IMR-90 (cell line): ENCODE results near the gene RFX5. TPM values are rescaled to one million over a fixed set of nuclear protein-coding genes. Genes with fewer than 3 reads are reported as not detected.
A peak's percentile ranks its signal among the peaks of the same experiment; 100 is the strongest.

Experiments used
- ATAC-seq: fragments of 200-7000 bp; cut with Tn5 transposase; 2 replicates; pipeline ENCODE4 v1.9.1; 2020; ENCODE audit warnings: low read depth, mild to moderate bottlenecking, moderate library complexity
- BruUV-seq: library from RNA; stranded (reverse); fragments of 400-500 nt; replicated peaks from 2 replicates; lab custom pipeline; 2021; lab: Mats Ljungman, UMichigan
- CTCF ChIA-PET: fragments of 300-600 bp; formaldehyde crosslinking; extraction: SDS; loops from one replicate; lab custom pipeline; 2021; ENCODE audit warnings: antibody characterized with exemption; lab: Yijun Ruan, JAX
- POLR2A ChIA-PET: fragments of 300-600 bp; sonication (Branson Sonifier 250); formaldehyde crosslinking; loops from one replicate; lab custom pipeline; 2022; ENCODE audit warnings: antibody characterized with exemption; ENCODE audit not compliant: unreplicated experiment; lab: Charles Lee
- DNase-seq: peaks from one replicate; pipeline ENCODE4 v3.0.0; 2013
- H2AFZ ChIP-seq: replicated peaks from 2 replicates; pipeline ENCODE3; 2013; ENCODE audit warnings: low read length, mild to moderate bottlenecking; ENCODE audit not compliant: poor library complexity
- H2AK5ac ChIP-seq: 2 replicates; pipeline ENCODE4 v1.6.1; 2013; ENCODE audit warnings: low read depth, low read length, inconsistent platforms
- H2AK9ac ChIP-seq: replicated peaks from 2 replicates; pipeline ENCODE3; 2013; ENCODE audit warnings: mild to moderate bottlenecking, low read depth, low read length, moderate library complexity; ENCODE audit not compliant: poor library complexity
- H2BK120ac ChIP-seq: 2 replicates; pipeline ENCODE4 v1.6.1; 2013; ENCODE audit warnings: low read depth, low read length, inconsistent platforms
- H2BK15ac ChIP-seq: 3 replicates; pipeline ENCODE4 v1.6.1; 2013; ENCODE audit warnings: low read depth, low read length, inconsistent platforms
- H2BK20ac ChIP-seq: 2 replicates; pipeline ENCODE4 v1.6.1; 2013; ENCODE audit warnings: low read depth, mild to moderate bottlenecking, inconsistent platforms, low read length, moderate library complexity
- H2BK5ac ChIP-seq: 2 replicates; pipeline ENCODE4 v1.6.1; 2013; ENCODE audit warnings: mild to moderate bottlenecking, low read depth, low read length, inconsistent platforms; ENCODE audit not compliant: poor library complexity, severe bottlenecking
- H3K14ac ChIP-seq: replicated peaks from 2 replicates; pipeline ENCODE4 v1.6.1; 2013; ENCODE audit warnings: low read depth, low read length, inconsistent platforms
- H3K18ac ChIP-seq: 2 replicates; pipeline ENCODE4 v1.6.1; 2013; ENCODE audit warnings: low read depth, low read length, control low read depth
- H3K23ac ChIP-seq: 2 replicates; pipeline ENCODE4 v1.6.1; 2013; ENCODE audit warnings: low read depth, low read length, inconsistent platforms
- H3K27ac ChIP-seq: 2 replicates; pipeline ENCODE4 v1.5.1; 2013; ENCODE audit warnings: mild to moderate bottlenecking, control low read depth, low read length; ENCODE audit not compliant: insufficient read depth
- H3K27me3 ChIP-seq: 2 replicates; pipeline ENCODE4 v1.6.1; 2013; ENCODE audit warnings: low read length; ENCODE audit not compliant: control insufficient read depth, insufficient read depth
- H3K36me3 ChIP-seq: 2 replicates; pipeline ENCODE4 v1.6.1; 2013; ENCODE audit warnings: low read length, mixed read lengths; ENCODE audit not compliant: control insufficient read depth, insufficient read depth
- H3K4ac ChIP-seq: 2 replicates; pipeline ENCODE4 v1.6.1; 2013; ENCODE audit warnings: low read depth, low read length, inconsistent platforms
- H3K4me1 ChIP-seq: 2 replicates; pipeline ENCODE4 v1.6.1; 2013; ENCODE audit warnings: low read length, mixed read lengths; ENCODE audit not compliant: control insufficient read depth, insufficient read depth
- H3K4me2 ChIP-seq: 2 replicates; pipeline ENCODE4 v1.6.1; 2013; ENCODE audit warnings: low read depth, mild to moderate bottlenecking, control low read depth, low read length, moderate library complexity
- H3K4me3 ChIP-seq: 2 replicates; pipeline ENCODE4 v1.5.1; 2013; ENCODE audit warnings: low read depth, mild to moderate bottlenecking, control low read depth, low read length, moderate library complexity; ENCODE audit not compliant: insufficient read depth
- H3K56ac ChIP-seq: 2 replicates; pipeline ENCODE4 v1.6.1; 2013; ENCODE audit warnings: low read length, inconsistent platforms; ENCODE audit not compliant: insufficient read depth; ENCODE audit errors: extremely low read depth
- H3K79me1 ChIP-seq, 2 experiments: 2 replicates each; pipeline ENCODE4 v1.6.1; 2013; ENCODE audit warnings: low read length in 2 of 2, inconsistent platforms in 1 of 2, low read depth in 1 of 2
- H3K9ac ChIP-seq: 2 replicates; pipeline ENCODE4 v1.6.1; 2013; ENCODE audit warnings: low read depth, low read length, control low read depth
- H3K9me1 ChIP-seq: 2 replicates; pipeline ENCODE4 v1.6.1; 2013; ENCODE audit warnings: low read length, inconsistent platforms; ENCODE audit not compliant: insufficient read depth
- H3K9me3 ChIP-seq: 2 replicates; pipeline ENCODE4 v1.6.1; 2013; ENCODE audit warnings: low read length; ENCODE audit not compliant: control insufficient read depth, insufficient read depth
- H4K20me1 ChIP-seq: 2 replicates; pipeline ENCODE4 v1.6.1; 2013; ENCODE audit warnings: low read length, inconsistent platforms; ENCODE audit not compliant: insufficient read depth
- H4K5ac ChIP-seq: 2 replicates; pipeline ENCODE4 v1.6.1; 2013; ENCODE audit warnings: mild to moderate bottlenecking, low read depth, low read length, control low read depth
- H4K8ac ChIP-seq, 2 experiments: 2 replicates each; pipeline ENCODE4 v1.6.1; 2013; ENCODE audit warnings: low read depth in 2 of 2, low read length in 2 of 2, control low read depth in 1 of 2, inconsistent platforms in 1 of 2
- H4K91ac ChIP-seq: 2 replicates; pipeline ENCODE4 v1.6.1; 2013; ENCODE audit warnings: low read depth, low read length, inconsistent platforms; ENCODE audit not compliant: insufficient read depth
- BHLHE40 ChIP-seq: fragments of 150-350 bp; IDR thresholded peaks from 2 replicates; pipeline ENCODE4 v1.6.1; 2016; ENCODE audit warnings: mild to moderate bottlenecking, low read depth, low read length
- CEBPB ChIP-seq: IDR thresholded peaks from 2 replicates; pipeline ENCODE4 v1.6.1; 2012; ENCODE audit warnings: low read depth, low read length, improper control_type of control experiment
- CHD1 ChIP-seq: IDR thresholded peaks from 2 replicates; pipeline ENCODE4 v1.6.1; 2012; ENCODE audit warnings: low read depth, low read length, improper control_type of control experiment
- CTCF ChIP-seq: conservative IDR thresholded peaks from 2 replicates; pipeline ENCODE4 v1.5.1; 2012; ENCODE audit warnings: mild to moderate bottlenecking, low read depth, low read length, improper control_type of control experiment
- ELK1 ChIP-seq: fragments of 150-350 bp; IDR thresholded peaks from 2 replicates; pipeline ENCODE4 v1.6.1; 2016; ENCODE audit warnings: low read depth, mild to moderate bottlenecking, low read length, moderate library complexity, borderline replicate concordance
- MAFK ChIP-seq: IDR thresholded peaks from 2 replicates; pipeline ENCODE4 v1.6.1; 2012; ENCODE audit warnings: low read depth, low read length, improper control_type of control experiment
- MAZ ChIP-seq: IDR thresholded peaks from 2 replicates; pipeline ENCODE4 v1.6.1; 2012; ENCODE audit warnings: low read depth, mild to moderate bottlenecking, low read length, improper control_type of control experiment, moderate library complexity, borderline replicate concordance
- MXI1 ChIP-seq: IDR thresholded peaks from 2 replicates; pipeline ENCODE4 v1.6.1; 2012; ENCODE audit warnings: low read depth, mild to moderate bottlenecking, low read length, moderate library complexity, borderline replicate concordance
- NFE2L2 ChIP-seq: fragments of 150-350 bp; IDR thresholded peaks from 2 replicates; pipeline ENCODE4 v1.6.1; 2016; ENCODE audit warnings: low read depth, mild to moderate bottlenecking, low read length
- RAD21 ChIP-seq: IDR thresholded peaks from 2 replicates; pipeline ENCODE4 v1.6.1; 2012; ENCODE audit warnings: low read length, improper control_type of control experiment
- RCOR1 ChIP-seq: IDR thresholded peaks from 2 replicates; pipeline ENCODE4 v1.6.1; 2012; ENCODE audit warnings: mild to moderate bottlenecking, low read length, improper control_type of control experiment; ENCODE audit not compliant: insufficient replicate concordance
- SMC3 ChIP-seq: fragments of 150-350 bp; IDR thresholded peaks from 2 replicates; pipeline ENCODE4 v1.6.1; 2016; ENCODE audit warnings: low read depth, mild to moderate bottlenecking, antibody characterized with exemption, low read length, moderate library complexity
- USF2 ChIP-seq: fragments of 150-350 bp; IDR thresholded peaks from 2 replicates; pipeline ENCODE4 v1.6.1; 2017; ENCODE audit warnings: mild to moderate bottlenecking, antibody characterized with exemption, low read length, low read depth
- WGBS, 2 experiments: methylation state at CpG; one replicate each; pipeline versions ENCODE4 v1.1.5 to v1.1.7; 2013; ENCODE audit warnings: missing lambda C conversion rate in 2 of 2; ENCODE audit not compliant: insufficient read length in 1 of 2; ENCODE audit errors: extremely low coverage in 2 of 2; 5-methylcytosine and 5-hydroxymethylcytosine counted together
- dilution Hi-C: fragments of 300-500 bp; cut with HindIII; formaldehyde crosslinking; loops from one replicate; pipeline ENCODE4 v1.14.3; 2018; ENCODE audit warnings: low sequenced_read_pairs; ENCODE audit not compliant: unreplicated experiment
- in situ Hi-C: fragments of 300-500 bp; cut with MboI; formaldehyde crosslinking; loops from 3 replicates; pipeline ENCODE4 v1.14.3; 2019; ENCODE audit warnings: low sequenced_read_pairs, inconsistent platforms, mixed read lengths
- intact Hi-C: fragments of 100-400 bp; cut with micrococcal nuclease; formaldehyde crosslinking; loops from 2 replicates; pipeline ENCODE4 v1.10.0; 2022
- polyA plus RNA-seq, 3 experiments: library from polyadenylated mRNA; depleted of rRNA; stranded (reverse); fragments of >200 nt; gene quantifications; 2 replicates each; pipeline ENCODE4 v1.2.3, GENCODE V29; 2012; ENCODE audit warnings: low replicate concordance in 1 of 3
- total RNA-seq: library from RNA; depleted of rRNA; stranded (reverse); fragments of >200 nt; gene quantifications from 2 replicates; pipeline ENCODE4 v1.2.3, GENCODE V29; 2012

Gene RFX5
- total and polyA plus RNA-seq, 2 of the 4 experiments (the other 2 are of a cell fraction): 29.3 to 44.4 TPM

DNA sequence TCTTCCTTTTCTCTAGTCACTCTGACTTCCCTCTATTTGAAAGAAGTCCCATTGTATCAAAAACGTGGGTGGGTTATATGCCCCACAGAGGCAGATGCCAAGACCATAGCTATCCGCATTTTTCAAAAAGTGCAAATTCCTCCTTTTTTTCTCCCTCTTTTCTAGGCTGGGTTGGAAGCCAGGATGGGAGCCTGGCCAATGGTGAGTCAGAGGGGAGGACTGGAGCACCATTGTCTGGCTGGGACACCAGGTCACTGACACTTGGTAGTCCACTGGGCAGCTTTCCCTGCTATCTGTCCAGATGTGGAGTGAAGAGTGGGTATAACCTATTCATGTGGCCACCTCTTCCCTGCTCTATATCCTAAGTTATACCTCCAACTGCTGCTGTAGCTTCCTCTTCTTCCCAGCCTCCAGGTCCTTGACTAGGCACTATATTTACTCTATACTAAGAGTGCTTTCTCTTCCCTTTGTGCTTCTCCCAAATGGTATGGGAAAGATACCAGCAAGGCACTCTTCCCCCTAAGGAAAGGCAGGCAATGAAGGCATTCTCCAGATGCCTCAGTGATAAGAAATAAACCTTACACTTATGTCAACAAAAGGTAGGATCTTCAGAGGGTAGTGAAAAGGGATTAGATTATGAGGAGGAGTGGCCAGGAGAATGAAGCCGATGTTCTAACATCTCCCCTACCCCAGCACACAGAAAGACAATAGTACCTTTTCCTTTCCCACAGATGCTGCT lies 32.7 kb downstream of the RFX5 start:
- H3K79me1 ChIP-seq: peaks cover 36 to 85% of the 10 kb centered on the region in 2 experiments
- WGBS, 2 experiments: no CpG with 5 or more reads among the region's 3 CpGs
- H3K9me3 ChIP-seq: no peaks in the 10 kb centered on the region
- peaks cover 46% of the 10 kb centered on the region for H3K9me1 ChIP-seq
- H3K56ac ChIP-seq: no peak overlapping the region
- peak overlapping the region; percentile 58 for H3K4ac ChIP-seq
- ChIA-PET POLR2A (interaction anchor here (1.2 kb wide), 1 partner anchor 13 kb away, joined by 4 read pairs; the partner anchor contains the start of gene PI4KB), CTCF (interaction anchor here (0.6 to 1.5 kb wide), 3 partner anchors 13 to 27 kb away, joined by 4 to 6 read pairs (median 5); partner anchors contain the start of gene PI4KB)
- no peak overlapping the region for H4K5ac ChIP-seq
- H3K4me1 ChIP-seq: peaks cover 37% of the 10 kb centered on the region
- H2AK5ac ChIP-seq: peak overlapping the region; percentile 52
- H2AFZ ChIP-seq: no peak overlapping the region
- H2BK5ac ChIP-seq: peak overlapping the region; percentile 11
- ATAC-seq: peak; percentile 25
- H4K20me1 ChIP-seq: peaks cover 51% of the 10 kb centered on the region
- peak overlapping the region; percentile 62; the same call in 1 of the 2 replicates for H2BK20ac ChIP-seq
- no peak overlapping the region for H3K4me3 ChIP-seq
- H3K18ac ChIP-seq: no peak overlapping the region
- intact Hi-C loops: no loop called here
- 0 out of 2 replicates have a peak overlapping the region, but pooled peaks have one; percentile 23 for H4K91ac ChIP-seq
- no peaks in the 10 kb centered on the region for H3K27me3 ChIP-seq
- dilution Hi-C loops: no loop called here
- H4K8ac ChIP-seq: no peak overlapping the region
- in situ Hi-C loops: loop anchor here (25.0 kb wide), 1 partner anchor 673 kb away; the partner anchor contains the start of gene S100A10
- peak overlapping the region; percentile 85 for H2BK120ac ChIP-seq
- no peak overlapping the region for H3K9ac ChIP-seq
- peak overlapping the region; percentile 64 for H2BK15ac ChIP-seq
- H3K36me3 ChIP-seq: peaks cover 34% of the 10 kb centered on the region
- peak overlapping the region; percentile 39 for H2AK9ac ChIP-seq
- no TSS peak for BruUV-seq
- peak overlapping the region; percentile 51; the same call in 1 of the 2 replicates for H3K23ac ChIP-seq
- 0 out of 2 replicates have a peak overlapping the region, but pooled peaks have one; percentile 9 for H3K4me2 ChIP-seq
- H3K27ac ChIP-seq: no peak overlapping the region
- no peak overlapping the region; the same call in 1 of the 2 replicates for H3K14ac ChIP-seq
- DNase-seq: peak; percentile 87
- TF ChIP-seq RAD21 (no peak), MAFK (no peak), USF2 (no peak), CTCF (no peak), CEBPB (no peak), MXI1 (no peak), NFE2L2 (no peak), SMC3 (no peak), ELK1 (no peak), RCOR1 (peak; percentile 47), BHLHE40 (0 out of 2 replicates have a peak, but pooled peaks have one; percentile 8), MAZ (peak; percentile 11; the same call in 1 of the 2 replicates), CHD1 (no peak)
